Occipital lobe (tissue), 2 donors: ENCODE measurements around the gene SNU13. TPM values are rescaled to one million over a fixed set of nuclear protein-coding genes. Genes with fewer than 3 reads are reported as not detected.
"Not testable (repeated sequence)": the region's sequence is repeated elsewhere in the genome, so short reads cannot be mapped to it uniquely, and the experiment has no call there.

Experiments used
- DNase-seq: peaks from one replicate; lab custom pipeline; 2025; lab: John Stamatoyannopoulos, UW
- total RNA-seq: library from RNA; depleted of rRNA; stranded (reverse); fragments of >200 nt; gene quantifications from one replicate; pipeline ENCODE4 v1.2.3, GENCODE V29; 2014

SNU13 gene
- 62.9 TPM for total RNA-seq

GRCh38 chr22:41688365-41689211, at the start of gene SNU13:
Gene SNU13, minus strand, starts transcription at chr22:41688867. Its CDS starts 71 bp downstream, at chr22:41688796.
- DNase-seq: peak; percentile 90

- not testable (repeated sequence) for DNase-seq
Observed at GRCh38 chr22:41733241-41733640, 44.6 kb upstream of the SNU13 start.

DNA sequence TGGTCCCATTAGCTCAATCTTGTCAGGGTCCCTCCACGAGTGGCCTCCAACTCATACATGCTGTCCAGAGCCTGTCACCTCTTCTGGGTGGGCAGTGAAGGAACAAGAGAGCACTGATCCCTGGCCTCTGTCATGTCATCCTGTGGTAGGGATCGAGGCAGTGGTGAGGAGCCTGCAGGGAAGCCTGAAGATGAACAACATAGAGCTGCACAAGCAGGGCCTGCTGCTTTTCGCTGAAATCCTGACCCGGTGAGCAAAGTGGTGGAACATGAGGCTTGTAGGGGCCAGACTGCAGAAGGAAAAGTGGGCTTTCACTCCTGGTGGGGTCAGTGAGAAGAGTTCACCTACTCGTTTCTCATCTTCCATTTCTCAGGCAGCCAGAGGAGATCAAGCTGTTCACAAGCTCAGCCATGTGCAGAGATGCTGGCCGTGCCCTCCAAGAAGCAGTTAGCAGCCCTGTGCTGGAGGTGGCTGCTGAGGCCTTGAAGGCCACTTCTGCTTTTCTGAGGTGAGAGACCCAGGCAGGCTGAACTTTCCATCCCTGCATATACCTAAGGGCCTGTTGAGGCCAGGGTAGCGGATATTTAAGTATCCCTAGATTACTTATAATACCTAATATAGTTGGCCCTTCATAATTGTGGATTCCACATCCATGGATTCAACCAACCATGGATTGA, 43.6 kb upstream of the SNU13 start:
- no peak for DNase-seq

GRCh38 chr22:41731609-41732008, 42.9 kb upstream of the SNU13 start:
- no peak for DNase-seq

DNA sequence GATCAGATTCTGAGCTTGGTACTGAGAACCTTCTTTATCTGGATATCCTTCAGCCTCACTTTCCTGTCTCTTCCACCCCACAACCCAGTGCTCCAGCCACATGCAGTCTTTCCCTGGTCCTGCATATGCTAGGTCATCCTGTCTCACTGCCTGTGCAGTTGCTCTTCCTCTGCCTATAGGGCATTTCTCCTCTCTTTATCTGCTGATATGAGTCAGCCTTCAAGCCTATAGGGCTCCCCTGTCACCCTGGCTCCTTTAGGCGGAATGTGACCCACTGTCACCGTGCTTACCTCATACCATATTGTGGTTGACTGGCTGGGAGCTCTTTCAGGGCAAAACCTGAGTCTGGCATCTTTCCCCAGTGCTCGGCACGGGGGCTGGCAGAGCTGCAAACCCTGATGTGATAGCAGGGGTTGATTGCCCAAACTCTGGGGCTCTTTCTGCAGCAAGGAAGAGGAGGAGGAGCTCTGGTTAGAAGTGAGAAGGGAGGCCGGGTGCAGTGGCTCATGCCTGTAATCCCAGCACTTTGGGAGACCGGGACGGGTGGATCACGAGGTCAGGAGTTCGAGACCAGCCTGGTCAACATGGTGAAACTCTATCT, 36.9 kb upstream of the SNU13 start:
- DNase-seq: no peak

- DNase-seq: no peak
Observed at GRCh38 chr22:41722496-41722895, 33.8 kb upstream of the SNU13 start.

GRCh38 chr22:41713004-41713403, 24.3 kb upstream of the SNU13 start:
- DNase-seq: no peak

DNA sequence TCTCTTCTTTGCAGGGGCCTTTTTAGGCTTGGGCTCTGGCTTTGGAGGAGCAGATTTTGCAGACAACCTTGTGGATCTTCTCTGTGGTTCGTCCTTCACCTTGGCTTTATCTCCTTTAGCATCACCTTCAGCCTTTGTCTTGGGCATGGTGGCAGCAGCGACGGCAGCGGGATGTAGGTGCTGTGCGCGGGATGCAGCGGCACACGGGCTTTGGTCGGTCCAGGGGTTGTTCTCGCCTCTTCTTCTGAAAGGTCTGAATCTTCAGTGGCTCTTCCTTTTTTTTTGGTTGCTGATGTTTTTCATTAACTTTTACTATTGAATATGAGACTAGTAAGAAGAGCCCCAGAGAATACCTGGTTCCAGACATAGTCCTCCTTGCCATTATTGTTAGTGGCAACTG, 20.7 kb upstream of the SNU13 start:
- DNase-seq: no peak

DNA sequence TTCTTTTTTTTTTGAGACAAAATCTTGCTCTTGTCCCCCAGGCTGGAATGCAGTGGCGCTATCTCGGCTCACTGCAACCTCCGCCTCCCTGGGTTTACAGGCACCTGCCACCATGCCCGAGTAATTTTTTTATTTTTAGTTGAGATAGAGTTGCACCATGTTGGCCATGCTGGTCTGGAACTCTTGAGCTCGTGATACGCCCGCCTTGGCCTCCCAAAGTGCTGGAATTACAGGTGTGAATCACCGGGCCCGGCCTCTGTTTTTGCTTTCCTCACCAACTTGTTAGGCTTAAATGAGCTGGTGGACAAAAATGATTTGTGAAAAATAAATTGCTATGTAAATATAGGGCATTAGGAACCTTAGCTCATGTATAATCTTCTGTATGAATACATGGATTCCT, 14.1 kb upstream of the SNU13 start:
- DNase-seq: no peak

DNA sequence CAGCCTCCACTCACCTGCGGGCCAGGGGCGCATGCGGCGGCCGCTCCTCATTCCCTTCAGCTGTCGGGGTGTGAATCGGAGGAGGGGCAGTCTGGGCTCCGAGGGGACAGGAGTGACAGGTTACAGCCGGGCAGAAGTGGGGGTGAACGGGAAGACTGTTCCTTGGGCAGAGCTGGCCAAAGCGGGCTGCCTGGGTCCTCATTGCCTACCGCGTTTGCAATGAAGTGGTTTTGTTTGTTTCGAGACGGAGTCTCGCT, 11.4 kb upstream of the SNU13 start:
- no peak for DNase-seq

DNA sequence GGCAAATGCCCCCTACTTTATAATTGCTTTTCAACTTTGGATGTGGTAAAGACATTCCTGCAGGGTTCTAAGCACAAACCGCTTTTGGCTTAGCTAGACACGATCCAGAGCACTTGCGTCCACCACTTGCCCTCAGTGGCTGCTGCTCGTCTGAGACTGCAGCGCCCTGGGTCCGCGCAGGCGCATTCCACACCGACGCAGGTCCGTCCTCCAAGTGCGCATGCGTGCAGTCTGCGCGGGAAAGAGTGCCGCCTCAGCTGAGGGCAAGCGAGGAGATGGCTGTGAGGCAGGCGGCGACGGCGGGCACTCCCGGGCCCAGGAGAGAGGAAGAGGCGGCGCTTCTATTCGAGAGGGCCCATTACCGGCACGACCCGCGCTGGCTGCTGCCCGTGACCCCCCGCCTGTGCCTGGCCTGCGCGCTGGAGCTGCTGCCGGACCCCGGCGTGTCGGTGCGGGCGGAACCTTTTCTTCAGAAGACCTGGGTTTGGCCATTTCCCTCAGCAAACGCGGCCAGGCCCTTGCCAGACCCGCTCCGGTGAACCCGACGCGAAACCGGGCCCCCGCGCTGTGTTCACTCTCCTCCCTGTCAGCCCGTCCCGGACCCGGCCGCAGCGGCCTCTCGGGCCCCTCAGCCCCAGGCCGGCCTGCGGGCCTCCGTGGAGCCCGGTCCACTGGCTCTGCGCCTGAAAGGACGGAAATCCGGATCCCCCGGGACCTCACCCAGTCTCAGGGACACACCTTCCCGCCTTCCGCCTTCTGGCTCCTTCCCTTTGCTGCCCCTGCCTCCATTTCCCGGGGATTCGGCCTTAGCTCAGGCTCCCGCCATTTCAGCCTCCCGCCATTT, 10.8 kb upstream of the SNU13 start, which contains the start of gene MEI1:
Gene MEI1, plus strand, starts transcription at position 240 of the 844 bp plus-strand sequence. Its CDS starts 36 bp downstream, at position 276.
- DNase-seq: peak; percentile 72

DNA sequence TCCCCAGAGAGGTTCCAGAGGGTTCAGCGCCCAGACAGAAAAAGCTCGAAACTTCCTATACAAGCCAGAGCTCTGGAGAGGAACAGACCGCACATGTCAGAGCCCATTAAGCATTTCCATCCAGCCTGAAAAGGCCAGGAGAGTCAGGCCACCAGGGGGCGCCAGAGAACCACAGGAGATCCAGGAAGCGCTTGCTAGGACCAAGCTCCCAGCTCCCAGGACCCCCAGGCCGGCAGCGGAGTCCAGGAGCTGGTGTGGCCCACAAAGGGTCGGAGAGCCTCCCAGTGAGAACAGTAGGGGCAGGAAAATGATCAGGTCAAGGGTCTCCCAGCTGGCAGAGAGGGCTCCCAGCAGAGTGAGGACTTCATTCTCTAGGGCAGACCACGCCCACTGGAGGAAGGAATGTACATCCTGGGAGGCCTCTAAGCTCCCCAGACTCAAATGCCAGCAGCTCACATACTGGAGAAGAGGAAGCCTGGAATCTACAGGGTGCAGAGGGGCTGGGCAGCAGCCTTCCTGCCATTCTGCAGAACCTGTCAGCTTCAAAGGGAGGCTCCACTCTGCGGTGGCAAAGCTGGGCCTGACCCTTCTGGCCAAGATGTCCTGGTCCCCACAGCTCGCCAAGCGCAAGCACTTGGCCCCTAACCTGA, 8.6 kb upstream of the SNU13 start:
- DNase-seq: peak; percentile 79

GRCh38 chr22:41696703-41697102, 8.0 kb upstream of the SNU13 start:
- DNase-seq: no peak

DNA sequence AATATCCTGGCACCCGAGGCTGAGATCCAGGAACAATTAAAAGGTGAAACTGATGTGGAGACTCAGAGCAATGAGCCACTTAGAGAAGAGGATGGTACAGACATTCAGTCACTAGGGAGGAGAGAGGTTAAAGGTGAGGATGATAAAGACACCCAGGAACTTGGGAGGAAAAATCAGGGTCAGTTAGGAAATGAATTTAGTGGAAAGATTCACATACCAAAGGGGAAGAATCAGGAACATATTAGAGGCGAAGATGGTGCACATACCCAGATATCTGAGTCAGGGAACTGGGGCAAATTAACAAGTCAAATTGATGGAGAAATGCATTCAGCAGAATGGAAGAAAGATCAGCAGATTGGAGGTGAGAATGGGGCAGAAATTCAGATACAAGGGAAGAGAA, 6.5 kb upstream of the SNU13 start:
- DNase-seq: no peak

GRCh38 chr22:41690476-41690875, 1.8 kb upstream of the SNU13 start:
- no peak for DNase-seq

DNA sequence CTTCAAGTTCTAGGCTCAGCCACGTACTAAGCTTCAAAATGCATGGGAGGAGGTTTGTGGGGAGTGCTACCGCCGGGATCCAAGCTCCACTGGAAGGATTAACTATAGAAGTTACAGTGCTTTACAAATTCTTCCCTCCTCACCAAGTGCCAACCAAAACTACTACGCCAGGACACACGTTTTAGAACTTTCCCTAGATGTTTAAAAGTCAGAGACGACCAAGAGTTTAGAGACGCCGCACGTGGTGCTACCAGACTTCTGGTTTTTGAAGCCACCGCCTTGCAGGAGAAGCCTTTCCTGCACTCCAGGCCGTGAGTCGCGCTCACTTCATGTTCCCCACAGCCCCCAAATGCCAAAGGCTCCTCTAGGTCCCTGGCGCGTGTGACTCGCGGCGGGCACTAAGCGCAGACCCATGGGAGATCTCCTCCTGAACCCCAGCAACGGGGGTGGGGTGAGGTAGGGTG, 734 bp downstream of the SNU13 start:
- DNase-seq: no peak

DNA sequence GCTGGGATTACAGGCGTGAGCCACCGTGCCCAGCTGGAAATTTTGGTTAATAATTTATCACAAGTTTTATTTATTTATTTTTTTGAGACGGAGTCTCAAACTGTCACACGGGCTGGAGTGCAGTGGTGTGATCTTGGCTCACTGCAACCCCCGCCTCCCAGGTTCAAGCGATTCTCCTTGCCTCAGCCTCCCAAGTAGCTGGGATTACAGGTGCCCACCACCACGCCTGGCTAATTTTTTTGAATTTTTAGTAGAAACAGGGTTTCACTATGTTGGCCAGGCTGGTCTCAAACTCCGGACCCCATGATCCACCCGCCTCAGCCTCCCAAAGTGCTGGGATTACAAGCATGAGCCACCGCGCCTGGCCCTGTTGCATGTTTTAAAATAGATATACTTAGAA, 1.8 kb downstream of the SNU13 start:
- not testable (repeated sequence) for DNase-seq

DNA sequence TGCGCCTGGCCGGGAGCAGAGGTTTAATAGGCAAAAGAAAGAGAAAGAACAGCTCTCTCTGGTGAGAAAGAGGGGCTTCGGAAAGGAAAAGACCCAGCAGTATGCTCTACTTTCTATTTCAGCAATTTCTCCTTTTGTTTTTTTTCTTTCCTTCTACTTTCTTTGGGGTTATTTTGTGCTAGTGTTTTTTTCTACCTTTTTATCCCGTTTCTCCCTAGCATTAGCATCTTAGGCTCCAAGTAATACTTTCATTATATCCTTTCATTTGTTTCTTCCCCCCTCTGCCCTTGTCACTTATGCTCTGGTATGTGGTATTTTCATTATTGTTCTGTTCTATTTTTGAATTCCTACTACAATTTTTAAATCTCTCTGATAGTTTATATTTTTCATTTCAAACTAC, 4.5 kb downstream of the SNU13 start:
- DNase-seq: no peak

DNA sequence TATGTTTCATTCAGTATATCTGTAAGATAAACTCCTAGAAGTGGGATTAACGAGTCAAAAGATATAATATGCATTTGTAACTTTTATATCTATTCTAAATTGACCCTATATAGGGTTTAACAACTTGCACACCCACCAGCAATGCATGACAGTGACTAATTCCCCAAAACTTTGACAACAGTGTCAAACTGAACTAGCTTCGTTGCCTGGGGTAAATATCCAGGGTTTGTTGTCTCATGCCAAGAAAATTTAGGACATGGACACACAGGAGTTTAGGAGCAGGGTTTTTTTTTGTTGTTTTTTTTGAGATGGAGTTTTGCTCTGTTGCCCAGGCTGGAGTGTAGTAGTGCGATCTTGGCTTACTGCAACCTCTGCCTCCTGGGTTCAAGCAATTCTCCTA, 5.1 kb downstream of the SNU13 start:
- DNase-seq: no peak

DNA sequence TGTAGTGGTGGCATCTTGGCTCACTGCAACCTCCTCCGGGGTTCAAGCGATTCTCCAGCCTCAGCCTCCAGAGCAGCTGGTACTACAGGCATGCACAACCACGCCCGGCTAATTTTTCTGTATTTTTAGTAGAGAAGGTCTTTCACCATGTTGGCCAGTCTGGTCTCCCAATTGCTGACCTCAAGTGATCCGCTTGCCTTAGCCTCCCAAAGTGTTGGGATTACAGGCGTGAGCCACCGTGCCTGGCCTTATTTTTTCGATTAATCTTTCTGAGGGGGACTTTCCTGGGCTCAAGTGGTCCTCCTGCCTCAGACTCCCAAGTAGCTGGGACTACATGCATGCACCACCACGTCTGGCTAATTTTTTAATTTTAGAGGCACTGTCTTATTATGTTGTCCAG, 5.6 kb downstream of the SNU13 start:
- no peak for DNase-seq
